ENCODE measurements around the gene FBXL13.
"Not testable (repeated sequence)": the region's sequence is repeated elsewhere in the genome, so short reads cannot be mapped to it uniquely, and the experiment has no call there.

FBXL13 gene

GRCh38 chr7:102813191-102814024 lies 261.2 kb downstream of the FBXL13 start:
- no peak for DNase-seq (ENCODE audit: low read depth)
- TF ChIP-seq CTCF (conservative IDR thresholded peaks at IDR 0.05; ENCODE audit: low read depth, low read length) = no peak

GRCh38 chr7:102811942-102812678 lies 262.5 kb downstream of the FBXL13 start:
- no peak for TF ChIP-seq CTCF (conservative IDR thresholded peaks at IDR 0.05; ENCODE audit: low read depth, low read length)
- no peak for DNase-seq (ENCODE audit: low read depth)
- H3K4me3 ChIP-seq (ENCODE audit: low read length) = no peak overlapping the region

More at GRCh38 chr7:102813191-102814024, 261.2 kb downstream of the FBXL13 start:
- H3K4me3 ChIP-seq (ENCODE audit: low read length) = no peak overlapping the region

GRCh38 chr7:102810916-102811315 lies 263.7 kb downstream of the FBXL13 start:
- H3K4me3 ChIP-seq (ENCODE audit: low read length) = no peak overlapping the region
- TF ChIP-seq CTCF (conservative IDR thresholded peaks at IDR 0.05; ENCODE audit: low read depth, low read length) = no peak
- no peak for DNase-seq (ENCODE audit: low read depth)

GRCh38 chr7:102806613-102807012 lies 268.0 kb downstream of the FBXL13 start:
- no peak overlapping the region for H3K4me3 ChIP-seq (ENCODE audit: low read length)
- TF ChIP-seq CTCF (conservative IDR thresholded peaks at IDR 0.05; ENCODE audit: low read depth, low read length) = no peak
- DNase-seq (ENCODE audit: low read depth) = no peak

- H3K4me3 ChIP-seq (ENCODE audit: low read length); DNase-seq (ENCODE audit: low read depth): not testable (repeated sequence)
Measured at GRCh38 chr7:102795987-102796595, 278.5 kb downstream of the FBXL13 start.

GRCh38 chr7:102794567-102794966 lies 280.0 kb downstream of the FBXL13 start:
- DNase-seq (ENCODE audit: low read depth) = not testable (repeated sequence)

GRCh38 chr7:102791831-102792230 lies 282.8 kb downstream of the FBXL13 start:
- not testable (repeated sequence) for H3K4me3 ChIP-seq (ENCODE audit: low read length); DNase-seq (ENCODE audit: low read depth)

More at GRCh38 chr7:102794567-102794966, 280.0 kb downstream of the FBXL13 start:
- not testable (repeated sequence) for H3K4me3 ChIP-seq (ENCODE audit: low read length)

GRCh38 chr7:102791367-102791766 lies 283.2 kb downstream of the FBXL13 start:
- H3K4me3 ChIP-seq (ENCODE audit: low read length); DNase-seq (ENCODE audit: low read depth): not testable (repeated sequence)

GRCh38 chr7:102790364-102791100 lies 284.1 kb downstream of the FBXL13 start:
- DNase-seq (ENCODE audit: low read depth); H3K4me3 ChIP-seq (ENCODE audit: low read length): not testable (repeated sequence)

GRCh38 chr7:102788770-102789169 lies 285.8 kb downstream of the FBXL13 start:
- not testable (repeated sequence) for H3K4me3 ChIP-seq (ENCODE audit: low read length); DNase-seq (ENCODE audit: low read depth)

- not testable (repeated sequence) for DNase-seq (ENCODE audit: low read depth); H3K4me3 ChIP-seq (ENCODE audit: low read length)
Measured at GRCh38 chr7:102780926-102781325, 293.7 kb downstream of the FBXL13 start.

GRCh38 chr7:102778663-102779062 lies 295.9 kb downstream of the FBXL13 start:
- H3K4me3 ChIP-seq (ENCODE audit: low read length); DNase-seq (ENCODE audit: low read depth): not testable (repeated sequence)

- not testable (repeated sequence) for DNase-seq (ENCODE audit: low read depth); H3K4me3 ChIP-seq (ENCODE audit: low read length)
Measured at GRCh38 chr7:102776217-102776616, 298.4 kb downstream of the FBXL13 start.

Data from retinal pigment epithelial cell (primary cell).